Breast epithelium (tissue), 4 donors: Measurements from ENCODE around the gene MARCHF11. TPM values are rescaled to one million over a fixed set of nuclear protein-coding genes. Genes with fewer than 3 reads are reported as not detected.

ENCODE experiments used
- DNase-seq, 2 donors: peaks; one replicate each; pipeline ENCODE4 v3.0.0-alpha.2; 2019; ENCODE audit warnings: low spot score in 2 of 2
- H3K27ac ChIP-seq, 2 donors: fragments of 200-600 bp; sonication (generic) in 1 of 2; one replicate each; pipeline ENCODE4 v1.5.1; 2016 to 2019; ENCODE audit warnings: mild to moderate bottlenecking in 1 of 2
- H3K27me3 ChIP-seq, 2 donors: fragments of 200-600 bp; sonication (generic) in 1 of 2; one replicate each; pipeline versions ENCODE4 v1.5.1 to v1.6.0; 2017 to 2019; ENCODE audit warnings: control low read depth in 1 of 2, mild to moderate bottlenecking in 1 of 2
- H3K36me3 ChIP-seq: fragments of 200-600 bp; one replicate; pipeline ENCODE4 v1.5.1; 2019
- H3K4me1 ChIP-seq, 2 donors: fragments of 200-600 bp; sonication (generic); one replicate each; pipeline ENCODE4 v1.5.1; 2016 to 2019; ENCODE audit warnings: control low read depth in 1 of 2
- H3K4me3 ChIP-seq, 3 donors: fragments of 200-600 bp; sonication (generic); 1 replicate in 2 of 3; 2 replicates in 1 of 3; pipeline ENCODE4 v1.5.1; 2016 to 2019; ENCODE audit warnings: mild to moderate bottlenecking in 3 of 3, moderate library complexity in 2 of 3
- H3K9me3 ChIP-seq, 2 donors: fragments of 200-600 bp; sonication (generic) in 1 of 2; one replicate each; pipeline ENCODE4 v1.5.1; 2016 to 2019; ENCODE audit warnings: control low read depth in 1 of 2
- POLR2A ChIP-seq: fragments of 450-650 bp; IDR thresholded peaks from one replicate; pipeline ENCODE4 v1.6.1; 2016; ENCODE audit warnings: antibody characterized with exemption, mild to moderate bottlenecking, moderate library complexity
- POLR2AphosphoS5 ChIP-seq, 3 donors: sonication (generic); formaldehyde crosslinking; IDR thresholded peaks; one replicate each; pipeline ENCODE4 v1.6.1; 2017; ENCODE audit warnings: antibody characterized with exemption in 3 of 3
- intact Hi-C: fragments of 100-400 bp; cut with DNase I; formaldehyde crosslinking; loops from one replicate; pipeline ENCODE4 v1.15.1; 2023; ENCODE audit warnings: low total_unique reads
- total RNA-seq, 3 donors: library from RNA; depleted of rRNA; stranded (reverse); fragments of >200 nt; gene quantifications; one replicate each; pipeline ENCODE4 v1.1.0, GENCODE V29; 2016
- TF ChIP-seq, protein P1 (sequence below), 3 donors: fragments of 450-650 bp; IDR thresholded peaks; one replicate each; pipeline ENCODE4 v1.5.1; 2016 to 2017; ENCODE audit warnings: antibody characterized with exemption in 3 of 3, mild to moderate bottlenecking in 3 of 3, moderate library complexity in 3 of 3

The MARCHF11 gene
- total RNA-seq, 3 donors from 2014 or later: not detected

DNA sequence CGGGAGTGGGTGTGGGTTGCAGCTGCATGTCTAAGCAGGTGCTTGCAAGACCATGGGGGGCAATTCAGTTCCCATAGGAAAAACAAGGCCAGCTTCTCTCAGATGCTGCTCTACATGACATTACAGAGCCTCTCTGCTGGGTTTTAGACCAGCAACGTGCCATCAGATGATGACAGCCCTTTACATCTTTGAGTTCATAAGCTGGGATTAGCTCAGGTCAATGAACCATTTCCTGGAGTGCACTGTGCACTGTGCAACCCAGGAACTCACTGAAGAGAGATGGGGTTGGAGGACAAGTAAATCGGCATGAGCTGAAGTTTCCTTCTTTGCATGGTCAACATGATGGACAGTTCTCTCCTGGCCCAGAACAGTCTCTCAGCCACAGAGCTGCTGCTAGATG lies 160.6 kb downstream of the MARCHF11 start:
- H3K4me1 ChIP-seq: no peaks in the 10 kb centered on the region
- no peaks in the 10 kb centered on the region for H3K9me3 ChIP-seq
- no peak overlapping the region for H3K27ac ChIP-seq
- H3K4me3 ChIP-seq: no peak overlapping the region
- no peak for DNase-seq
- no peaks in the 10 kb centered on the region for H3K27me3 ChIP-seq
- intact Hi-C loops: no loop called here
- H3K36me3 ChIP-seq: no peaks in the 10 kb centered on the region
- TF ChIP-seq, protein P1, sequence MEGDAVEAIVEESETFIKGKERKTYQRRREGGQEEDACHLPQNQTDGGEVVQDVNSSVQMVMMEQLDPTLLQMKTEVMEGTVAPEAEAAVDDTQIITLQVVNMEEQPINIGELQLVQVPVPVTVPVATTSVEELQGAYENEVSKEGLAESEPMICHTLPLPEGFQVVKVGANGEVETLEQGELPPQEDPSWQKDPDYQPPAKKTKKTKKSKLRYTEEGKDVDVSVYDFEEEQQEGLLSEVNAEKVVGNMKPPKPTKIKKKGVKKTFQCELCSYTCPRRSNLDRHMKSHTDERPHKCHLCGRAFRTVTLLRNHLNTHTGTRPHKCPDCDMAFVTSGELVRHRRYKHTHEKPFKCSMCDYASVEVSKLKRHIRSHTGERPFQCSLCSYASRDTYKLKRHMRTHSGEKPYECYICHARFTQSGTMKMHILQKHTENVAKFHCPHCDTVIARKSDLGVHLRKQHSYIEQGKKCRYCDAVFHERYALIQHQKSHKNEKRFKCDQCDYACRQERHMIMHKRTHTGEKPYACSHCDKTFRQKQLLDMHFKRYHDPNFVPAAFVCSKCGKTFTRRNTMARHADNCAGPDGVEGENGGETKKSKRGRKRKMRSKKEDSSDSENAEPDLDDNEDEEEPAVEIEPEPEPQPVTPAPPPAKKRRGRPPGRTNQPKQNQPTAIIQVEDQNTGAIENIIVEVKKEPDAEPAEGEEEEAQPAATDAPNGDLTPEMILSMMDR (IDR thresholded peaks at IDR 0.05): no peak

DNA sequence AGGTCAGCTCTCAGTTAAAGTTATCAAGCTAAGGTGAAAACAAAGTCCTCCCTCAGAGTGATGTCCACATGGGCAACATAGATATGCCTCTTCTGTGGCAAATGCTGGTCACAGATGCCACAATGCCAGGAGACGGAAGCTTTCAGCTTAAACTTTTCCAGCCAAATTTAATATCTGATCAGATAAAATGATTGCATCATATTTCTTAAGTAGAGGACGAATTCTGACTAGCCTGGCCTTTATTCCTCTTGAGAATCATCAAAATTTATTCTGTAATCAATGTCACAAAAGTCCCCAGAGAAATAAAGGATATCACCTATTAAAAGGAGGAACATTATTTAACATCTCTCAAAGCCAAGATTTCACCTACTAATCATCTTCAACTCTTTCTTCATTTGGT lies 161.9 kb downstream of the MARCHF11 start:
- TF ChIP-seq POLR2A (no peak), POLR2AphosphoS5 (IDR thresholded peaks at IDR 0.05) (no peak)
- TF ChIP-seq, protein P1 (IDR thresholded peaks at IDR 0.05): no peak
- intact Hi-C loops: no loop called here
- no peaks in the 10 kb centered on the region for H3K36me3 ChIP-seq
- no peaks in the 10 kb centered on the region for H3K27me3 ChIP-seq
- no peak overlapping the region for H3K4me3 ChIP-seq
- DNase-seq: no peak
- no peak overlapping the region for H3K27ac ChIP-seq
- H3K4me1 ChIP-seq: no peaks in the 10 kb centered on the region
- no peaks in the 10 kb centered on the region for H3K9me3 ChIP-seq
